GM18520 (cell line): ENCODE results near the gene FAH.

Experiments
- ATAC-seq: cut with Tn5 transposase; IDR thresholded peaks from one replicate; pipeline ENCODE4 v1.9.1; 2021; ENCODE audit not compliant: unreplicated experiment

Gene FAH

GRCh38 chr15:80194186-80194585, 41.4 kb downstream of the FAH start:
- ATAC-seq = no peak

GRCh38 chr15:80194914-80195313, 42.1 kb downstream of the FAH start:
- no peak for ATAC-seq

- ATAC-seq = no peak
Observed at GRCh38 chr15:80199366-80199765, 46.6 kb downstream of the FAH start.

GRCh38 chr15:80199869-80200268, 47.1 kb downstream of the FAH start:
- ATAC-seq = no peak

- ATAC-seq = no peak
Observed at GRCh38 chr15:80201256-80202015, 48.6 kb downstream of the FAH start.

- no peak for ATAC-seq
Observed at GRCh38 chr15:80202016-80202315, 49.2 kb downstream of the FAH start.

- no peak for ATAC-seq
Observed at GRCh38 chr15:80202641-80203360, 50.0 kb downstream of the FAH start.

- no peak for ATAC-seq
Observed at GRCh38 chr15:80203361-80203885, 50.6 kb downstream of the FAH start.

GRCh38 chr15:80204231-80204630, 51.4 kb downstream of the FAH start:
- ATAC-seq = no peak

GRCh38 chr15:80207887-80208286, 55.1 kb downstream of the FAH start:
- no peak for ATAC-seq

- ATAC-seq = no peak
Observed at GRCh38 chr15:80208758-80209734, 56.2 kb downstream of the FAH start.

- no peak for ATAC-seq
Observed at GRCh38 chr15:80210611-80211573, 58.1 kb downstream of the FAH start.

- no peak for ATAC-seq
Observed at GRCh38 chr15:80211976-80212375, 59.2 kb downstream of the FAH start.

- no peak for ATAC-seq
Observed at GRCh38 chr15:80214910-80215309, 62.1 kb downstream of the FAH start.

GRCh38 chr15:80216141-80216540, 63.3 kb downstream of the FAH start:
- no peak for ATAC-seq

- no peak for ATAC-seq
Observed at GRCh38 chr15:80216911-80217310, 64.1 kb downstream of the FAH start.

GRCh38 chr15:80217327-80217900, 64.6 kb downstream of the FAH start:
- ATAC-seq = no peak

- ATAC-seq = no peak
Observed at GRCh38 chr15:80219955-80220354, 67.2 kb downstream of the FAH start.

GRCh38 chr15:80228959-80229610, 76.3 kb downstream of the FAH start:
- ATAC-seq = no peak
